Activated T-cell treated with anti-CD3 and anti-CD28 coated beads, Interleukin-2, amount 50 U/mL, for 24 hours (primary cell): ENCODE measurements around the gene MUC4.
"Not testable (repeated sequence)": the region's sequence is repeated elsewhere in the genome, so short reads cannot be mapped to it uniquely, and the experiment has no call there.

ENCODE experiments used
- DNase-seq: peaks from one replicate; pipeline ENCODE4 v3.0.0-alpha.2; 2020
- H3K27ac Mint-ChIP-seq: 2 replicates; pipeline ENCODE4 v1.8.0; 2020; ENCODE audit warnings: mild to moderate bottlenecking, mixed read lengths
- H3K27me3 Mint-ChIP-seq: 2 replicates; pipeline ENCODE4 v1.8.0; 2020; ENCODE audit warnings: mixed read lengths
- H3K36me3 Mint-ChIP-seq: 2 replicates; pipeline ENCODE4 v1.8.0; 2020; ENCODE audit warnings: low read depth, mixed read lengths
- H3K4me1 Mint-ChIP-seq: 2 replicates; pipeline ENCODE4 v1.8.0; 2020; ENCODE audit warnings: low read depth, mixed read lengths
- H3K4me3 Mint-ChIP-seq: 2 replicates; pipeline ENCODE4 v1.8.0; 2020; ENCODE audit warnings: mild to moderate bottlenecking, moderate library complexity, mixed read lengths
- H3K9me3 Mint-ChIP-seq: 2 replicates; pipeline ENCODE4 v1.8.0; 2020; ENCODE audit warnings: mixed read lengths

MUC4 gene

GRCh38 chr3:195794708-195795107 is 17.0 kb downstream of the MUC4 start:
- peaks cover 6% of the 10 kb centered on the region for H3K27me3 Mint-ChIP-seq
- H3K27ac Mint-ChIP-seq, result no peak overlapping the region
- no peaks in the 10 kb centered on the region for H3K36me3 Mint-ChIP-seq
- no peak overlapping the region for H3K4me3 Mint-ChIP-seq
- H3K4me1 Mint-ChIP-seq, result peaks cover under 1% of the 10 kb centered on the region
- H3K9me3 Mint-ChIP-seq, result no peaks in the 10 kb centered on the region
- DNase-seq, result no peak

- not testable (repeated sequence) for H3K27me3 Mint-ChIP-seq, DNase-seq, H3K27ac Mint-ChIP-seq, H3K9me3 Mint-ChIP-seq, H3K4me3 Mint-ChIP-seq, H3K36me3 Mint-ChIP-seq
- H3K4me1 Mint-ChIP-seq, result peaks cover 18% of the 10 kb centered on the region
Observed at GRCh38 chr3:195792621-195793020, 19.1 kb downstream of the MUC4 start.

- Mint-ChIP-seq H3K27me3 (peaks cover 6% of the 10 kb centered on the region), H3K27ac (no peak overlapping the region), H3K4me1 (peaks cover 27% of the 10 kb centered on the region), H3K4me3 (no peak overlapping the region), H3K9me3 (peaks cover 6% of the 10 kb centered on the region), H3K36me3 (peaks cover 6% of the 10 kb centered on the region)
- DNase-seq, result no peak
Observed at GRCh38 chr3:195790901-195791300, 20.8 kb downstream of the MUC4 start.

GRCh38 chr3:195788711-195789581 is 22.8 kb downstream of the MUC4 start:
- peaks cover 42% of the 10 kb centered on the region for H3K4me1 Mint-ChIP-seq
- H3K27me3 Mint-ChIP-seq, result peaks cover 3% of the 10 kb centered on the region
- peak overlapping the region; percentile 41 for H3K27ac Mint-ChIP-seq
- no peak overlapping the region for H3K4me3 Mint-ChIP-seq
- peaks cover 12% of the 10 kb centered on the region for H3K36me3 Mint-ChIP-seq
- H3K9me3 Mint-ChIP-seq, result peaks cover 23% of the 10 kb centered on the region
- DNase-seq, result no peak

GRCh38 chr3:195785781-195786405 is 25.8 kb downstream of the MUC4 start:
- peaks cover 46% of the 10 kb centered on the region for H3K9me3 Mint-ChIP-seq
- not testable (repeated sequence) for H3K4me3 Mint-ChIP-seq, H3K27me3 Mint-ChIP-seq, DNase-seq
- peaks cover 12% of the 10 kb centered on the region for H3K36me3 Mint-ChIP-seq
- H3K4me1 Mint-ChIP-seq, result peaks cover 64% of the 10 kb centered on the region
- peak overlapping the region; percentile 84 for H3K27ac Mint-ChIP-seq

- Mint-ChIP-seq H3K4me1 (peaks cover 63% of the 10 kb centered on the region), H3K36me3 (peaks cover 12% of the 10 kb centered on the region), H3K9me3 (peaks cover 56% of the 10 kb centered on the region)
- not testable (repeated sequence) for H3K4me3 Mint-ChIP-seq, H3K27ac Mint-ChIP-seq, H3K27me3 Mint-ChIP-seq, DNase-seq
Observed at GRCh38 chr3:195784031-195784430, 27.7 kb downstream of the MUC4 start.

- Mint-ChIP-seq H3K4me1 (peaks cover 47% of the 10 kb centered on the region), H3K9me3 (peaks cover 61% of the 10 kb centered on the region), H3K36me3 (peaks cover 10% of the 10 kb centered on the region), H3K27ac (peak overlapping the region; percentile 48)
- H3K4me3 Mint-ChIP-seq, H3K27me3 Mint-ChIP-seq, DNase-seq: not testable (repeated sequence)
Observed at GRCh38 chr3:195781236-195781635, 30.5 kb downstream of the MUC4 start.

- H3K4me3 Mint-ChIP-seq, result no peak overlapping the region
- H3K27me3 Mint-ChIP-seq, result no peaks in the 10 kb centered on the region
- H3K27ac Mint-ChIP-seq, result no peak overlapping the region
- peaks cover 23% of the 10 kb centered on the region for H3K4me1 Mint-ChIP-seq
- H3K9me3 Mint-ChIP-seq, result peaks cover 36% of the 10 kb centered on the region
- H3K36me3 Mint-ChIP-seq, result no peaks in the 10 kb centered on the region
- DNase-seq, result no peak
Observed at GRCh38 chr3:195777975-195778374, 33.8 kb downstream of the MUC4 start.

GRCh38 chr3:195774917-195775316 is 36.8 kb downstream of the MUC4 start:
- Mint-ChIP-seq H3K36me3 (no peaks in the 10 kb centered on the region), H3K27me3 (no peaks in the 10 kb centered on the region), H3K4me1 (no peaks in the 10 kb centered on the region), H3K9me3 (peaks cover 10% of the 10 kb centered on the region), H3K4me3 (no peak overlapping the region), H3K27ac (no peak overlapping the region)
- DNase-seq, result no peak

GRCh38 chr3:195773956-195774537 is 37.7 kb downstream of the MUC4 start:
- H3K27ac Mint-ChIP-seq, result no peak overlapping the region

GRCh38 chr3:195771646-195772300 is 40.0 kb downstream of the MUC4 start:
- Mint-ChIP-seq H3K36me3 (no peaks in the 10 kb centered on the region), H3K27ac (peak overlapping the region; percentile 69)

More at GRCh38 chr3:195773956-195774537, 37.7 kb downstream of the MUC4 start:
- Mint-ChIP-seq H3K4me1 (no peaks in the 10 kb centered on the region), H3K27me3 (no peaks in the 10 kb centered on the region), H3K36me3 (no peaks in the 10 kb centered on the region), H3K9me3 (peaks cover 9% of the 10 kb centered on the region), H3K4me3 (no peak overlapping the region)
- DNase-seq, result no peak

GRCh38 chr3:195770841-195771645 is 40.7 kb downstream of the MUC4 start:
- H3K27me3 Mint-ChIP-seq, H3K36me3 Mint-ChIP-seq, H3K4me3 Mint-ChIP-seq, H3K4me1 Mint-ChIP-seq, DNase-seq, H3K9me3 Mint-ChIP-seq: not testable (repeated sequence)
- H3K27ac Mint-ChIP-seq, result peak overlapping the region; percentile 69

More at GRCh38 chr3:195771646-195772300, 40.0 kb downstream of the MUC4 start:
- no peaks in the 10 kb centered on the region for H3K4me1 Mint-ChIP-seq
- H3K9me3 Mint-ChIP-seq, result no peaks in the 10 kb centered on the region
- DNase-seq, result no peak
- H3K27me3 Mint-ChIP-seq, result no peaks in the 10 kb centered on the region
- H3K4me3 Mint-ChIP-seq, result no peak overlapping the region

- peak overlapping the region; percentile 40 for H3K27ac Mint-ChIP-seq
Observed at GRCh38 chr3:195770081-195770840, 41.5 kb downstream of the MUC4 start.

More at GRCh38 chr3:195770081-195770840, 41.5 kb downstream of the MUC4 start:
- H3K4me3 Mint-ChIP-seq, result no peak overlapping the region
- H3K4me1 Mint-ChIP-seq, result no peaks in the 10 kb centered on the region
- H3K36me3 Mint-ChIP-seq, result no peaks in the 10 kb centered on the region
- DNase-seq, result no peak
- H3K27me3 Mint-ChIP-seq, result no peaks in the 10 kb centered on the region
- no peaks in the 10 kb centered on the region for H3K9me3 Mint-ChIP-seq
